Hindlimb muscle (tissue), 1 donor: Measurements from ENCODE around the gene RRP9. TPM values are rescaled to one million over a fixed set of nuclear protein-coding genes. Genes with fewer than 3 reads are reported as not detected.
"Not testable (repeated sequence)": the region's sequence is repeated elsewhere in the genome, so short reads cannot be mapped to it uniquely, and the experiment has no call there.

ENCODE experiments used
- DNase-seq: peaks from one replicate; pipeline ENCODE4 v3.0.0-alpha.2; 2013
- polyA plus RNA-seq: library from polyadenylated mRNA; unstranded; fragments of 120-200 nt; gene quantifications from one replicate; pipeline ENCODE4 v1.2.1, GENCODE V29; 2013; ENCODE audit not compliant: insufficient read length

The RRP9 gene
- polyA plus RNA-seq, 1 donor, result 15.9 TPM

- DNase-seq, result no peak
Observed at GRCh38 chr3:51937611-51938450, 3.9 kb downstream of the RRP9 start.

GRCh38 chr3:51937014-51937413 is 4.7 kb downstream of the RRP9 start:
- DNase-seq, result no peak

GRCh38 chr3:51935886-51936755 is 5.6 kb downstream of the RRP9 start:
- no peak for DNase-seq

- DNase-seq, result no peak
Observed at GRCh38 chr3:51934991-51935885, 6.5 kb downstream of the RRP9 start.

GRCh38 chr3:51934139-51934850 is 7.4 kb downstream of the RRP9 start:
- DNase-seq, result no peak

GRCh38 chr3:51933471-51934138 is 8.1 kb downstream of the RRP9 start:
- DNase-seq, result no peak

- DNase-seq, result no peak
Observed at GRCh38 chr3:51932471-51933370, 9.0 kb downstream of the RRP9 start.

- DNase-seq, result no peak
Observed at GRCh38 chr3:51931756-51932155, 9.9 kb downstream of the RRP9 start.

GRCh38 chr3:51930439-51930838 is 11.3 kb downstream of the RRP9 start:
- no peak for DNase-seq

GRCh38 chr3:51929420-51930003 is 12.2 kb downstream of the RRP9 start:
- DNase-seq, result no peak

- not testable (repeated sequence) for DNase-seq
Observed at GRCh38 chr3:51928981-51929380, 12.7 kb downstream of the RRP9 start.

- no peak for DNase-seq
Observed at GRCh38 chr3:51928438-51928837, 13.3 kb downstream of the RRP9 start.

GRCh38 chr3:51927061-51927977 is 14.4 kb downstream of the RRP9 start:
- DNase-seq, result no peak

- no peak for DNase-seq
Observed at GRCh38 chr3:51921081-51921578, 20.6 kb downstream of the RRP9 start.

GRCh38 chr3:51916418-51916817 is 25.3 kb downstream of the RRP9 start:
- DNase-seq, result no peak

- DNase-seq, result no peak
Observed at GRCh38 chr3:51908026-51908425, 33.7 kb downstream of the RRP9 start.

GRCh38 chr3:51904034-51904823 is 37.5 kb downstream of the RRP9 start:
- DNase-seq, result no peak

- not testable (repeated sequence) for DNase-seq
Observed at GRCh38 chr3:51902361-51902760, 39.3 kb downstream of the RRP9 start.
